Tibial artery (tissue), 4 donors: ENCODE results near the gene CCL13.
"Not testable (repeated sequence)": the region's sequence is repeated elsewhere in the genome, so short reads cannot be mapped to it uniquely, and the experiment has no call there.

Source experiments
- DNase-seq, 2 donors: peaks; one replicate each; pipeline ENCODE4 v3.0.0-alpha.2; 2019
- H3K27ac ChIP-seq, 2 donors: fragments of 200-600 bp; sonication (generic) in 1 of 2; 1 replicate in 1 of 2; 2 replicates in 1 of 2; pipeline ENCODE4 v1.5.1; 2018 to 2019; ENCODE audit warnings: mild to moderate bottlenecking in 1 of 2
- H3K27me3 ChIP-seq, 2 donors: fragments of 200-600 bp; sonication (generic) in 1 of 2; one replicate each; pipeline versions ENCODE4 v1.5.1 to v1.6.0; 2016 to 2019
- H3K36me3 ChIP-seq, 3 donors: fragments of 200-600 bp; sonication (generic) in 2 of 3; one replicate each; pipeline ENCODE4 v1.5.1; 2016 to 2019; ENCODE audit warnings: mild to moderate bottlenecking in 2 of 3
- H3K4me1 ChIP-seq, 4 donors: fragments of 200-600 bp; sonication (generic) in 2 of 4; 1 replicate in 3 of 4; 2 replicates in 1 of 4; pipeline ENCODE4 v1.5.1; 2016 to 2019
- H3K4me3 ChIP-seq, 2 donors: fragments of 200-600 bp; sonication (generic) in 1 of 2; 1 replicate in 1 of 2; 2 replicates in 1 of 2; pipeline ENCODE4 v1.5.1; 2018 to 2019; ENCODE audit warnings: mild to moderate bottlenecking in 2 of 2
- H3K9me3 ChIP-seq, 3 donors: fragments of 200-600 bp; sonication (generic) in 1 of 3; one replicate each; pipeline ENCODE4 v1.5.1; 2016 to 2019
- intact Hi-C: fragments of 100-400 bp; cut with DNase I; formaldehyde crosslinking; loops from one replicate; pipeline ENCODE4 v1.15.0; 2023; ENCODE audit warnings: low total_unique reads
- TF ChIP-seq, protein P1 (sequence below), 2 experiments: fragments of 200-600 bp in 1 of 2; fragments of 450-650 bp in 1 of 2; IDR thresholded peaks; one replicate each; pipeline ENCODE4 v1.5.1; 2017 to 2019; ENCODE audit warnings: antibody characterized with exemption in 2 of 2, mild to moderate bottlenecking in 1 of 2, moderate library complexity in 1 of 2

CCL13 gene

DNA sequence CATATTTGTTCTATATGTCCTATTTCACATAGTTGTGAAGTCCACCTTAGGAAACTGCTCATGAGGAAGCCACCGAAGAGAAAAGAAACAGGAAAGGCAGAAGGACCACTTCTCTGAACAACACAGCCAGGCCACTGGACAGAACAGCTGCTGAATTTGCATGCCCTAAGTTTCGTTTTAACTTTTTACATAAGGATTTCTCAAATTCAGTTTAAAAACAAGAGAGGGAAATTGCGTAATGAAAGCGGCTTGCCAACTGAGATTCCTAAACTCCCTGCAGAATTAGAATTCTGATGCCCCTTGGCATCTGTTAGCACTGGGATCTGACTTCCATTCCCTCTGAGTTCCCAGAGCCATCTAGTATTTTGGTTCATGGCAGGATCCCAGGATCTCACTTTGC, 42.0 kb upstream of the CCL13 start:
- Histone ChIP-seq H3K9me3 (no peaks in the 10 kb centered on the region), H3K27ac (peak overlapping the region; percentile 52 to 70), H3K27me3 (no peaks in the 10 kb centered on the region), H3K4me1 (peaks cover 0 to 32% (median 17%) of the 10 kb centered on the region in 4 donors), H3K36me3 (no peaks in the 10 kb centered on the region), H3K4me3 (peak overlapping the region in 1 of 2 donors; percentile 1)
- DNase-seq, result peak; percentile 52 to 76
- TF ChIP-seq, protein P1, sequence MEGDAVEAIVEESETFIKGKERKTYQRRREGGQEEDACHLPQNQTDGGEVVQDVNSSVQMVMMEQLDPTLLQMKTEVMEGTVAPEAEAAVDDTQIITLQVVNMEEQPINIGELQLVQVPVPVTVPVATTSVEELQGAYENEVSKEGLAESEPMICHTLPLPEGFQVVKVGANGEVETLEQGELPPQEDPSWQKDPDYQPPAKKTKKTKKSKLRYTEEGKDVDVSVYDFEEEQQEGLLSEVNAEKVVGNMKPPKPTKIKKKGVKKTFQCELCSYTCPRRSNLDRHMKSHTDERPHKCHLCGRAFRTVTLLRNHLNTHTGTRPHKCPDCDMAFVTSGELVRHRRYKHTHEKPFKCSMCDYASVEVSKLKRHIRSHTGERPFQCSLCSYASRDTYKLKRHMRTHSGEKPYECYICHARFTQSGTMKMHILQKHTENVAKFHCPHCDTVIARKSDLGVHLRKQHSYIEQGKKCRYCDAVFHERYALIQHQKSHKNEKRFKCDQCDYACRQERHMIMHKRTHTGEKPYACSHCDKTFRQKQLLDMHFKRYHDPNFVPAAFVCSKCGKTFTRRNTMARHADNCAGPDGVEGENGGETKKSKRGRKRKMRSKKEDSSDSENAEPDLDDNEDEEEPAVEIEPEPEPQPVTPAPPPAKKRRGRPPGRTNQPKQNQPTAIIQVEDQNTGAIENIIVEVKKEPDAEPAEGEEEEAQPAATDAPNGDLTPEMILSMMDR (IDR thresholded peaks at IDR 0.05), result no peak
- intact Hi-C loops, result no loop called here

DNA sequence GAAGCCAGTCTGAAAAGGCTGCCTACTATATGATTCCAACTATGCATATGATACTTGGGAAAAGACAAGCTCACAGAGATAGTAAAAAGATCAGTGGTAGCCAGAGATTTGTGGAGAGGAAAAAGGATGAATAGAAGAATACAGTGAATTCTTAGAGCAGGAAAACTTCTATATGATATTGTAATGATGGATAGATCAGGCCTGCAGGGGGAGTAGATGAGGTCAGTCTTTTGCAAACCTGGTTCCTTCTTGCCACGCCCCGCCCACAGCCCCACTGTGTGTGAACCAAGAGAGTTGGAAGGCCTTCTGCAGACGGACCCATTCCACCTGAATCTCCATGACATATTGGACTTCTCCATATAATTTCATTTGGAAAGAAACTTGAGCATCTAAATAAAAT, 37.8 kb upstream of the CCL13 start:
- H3K36me3 ChIP-seq, result no peaks in the 10 kb centered on the region
- TF ChIP-seq, protein P1 (IDR thresholded peaks at IDR 0.05), result no peak
- H3K4me1 ChIP-seq, result peaks cover 0 to 49% (median 25%) of the 10 kb centered on the region in 4 donors
- no peak overlapping the region for H3K4me3 ChIP-seq
- DNase-seq, result no peak
- H3K9me3 ChIP-seq, result no peaks in the 10 kb centered on the region
- no peaks in the 10 kb centered on the region for H3K27me3 ChIP-seq
- no peak overlapping the region for H3K27ac ChIP-seq
- intact Hi-C loops, result no loop called here

DNA sequence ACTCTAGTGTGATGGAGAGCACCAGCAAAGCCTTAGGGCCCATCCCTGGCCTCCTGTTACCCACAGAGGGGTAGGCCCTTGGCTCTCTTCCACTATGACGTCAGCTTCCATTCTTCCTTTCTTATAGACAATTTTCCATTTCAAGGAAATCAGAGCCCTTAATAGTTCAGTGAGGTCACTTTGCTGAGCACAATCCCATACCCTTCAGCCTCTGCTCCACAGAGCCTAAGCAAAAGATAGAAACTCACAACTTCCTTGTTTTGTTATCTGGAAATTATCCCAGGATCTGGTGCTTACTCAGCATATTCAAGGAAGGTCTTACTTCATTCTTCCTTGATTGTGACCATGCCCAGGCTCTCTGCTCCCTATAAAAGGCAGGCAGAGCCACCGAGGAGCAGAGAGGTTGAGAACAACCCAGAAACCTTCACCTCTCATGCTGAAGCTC, 37.2 kb upstream of the CCL13 start, which contains the start of gene CCL8:
Gene CCL8 (plus strand): TSS at position 397 of the 445 bp plus-strand sequence. CDS start 67 bp downstream, outside the sequence.
- intact Hi-C loops, result no loop called here
- TF ChIP-seq, protein P1 (IDR thresholded peaks at IDR 0.05), result no peak
- no peak within 1 kb of the TSS for H3K4me3 ChIP-seq
- H3K4me1 ChIP-seq, result peaks cover 0 to 43% (median 19%) of the 10 kb centered on the region in 4 donors
- H3K9me3 ChIP-seq, result no peaks in the 10 kb centered on the region
- no peaks in the 10 kb centered on the region for H3K27me3 ChIP-seq
- H3K36me3 ChIP-seq, result no peaks in the 10 kb centered on the region
- DNase-seq, result no peak
- H3K27ac ChIP-seq, result no peak within 1 kb of the TSS

DNA sequence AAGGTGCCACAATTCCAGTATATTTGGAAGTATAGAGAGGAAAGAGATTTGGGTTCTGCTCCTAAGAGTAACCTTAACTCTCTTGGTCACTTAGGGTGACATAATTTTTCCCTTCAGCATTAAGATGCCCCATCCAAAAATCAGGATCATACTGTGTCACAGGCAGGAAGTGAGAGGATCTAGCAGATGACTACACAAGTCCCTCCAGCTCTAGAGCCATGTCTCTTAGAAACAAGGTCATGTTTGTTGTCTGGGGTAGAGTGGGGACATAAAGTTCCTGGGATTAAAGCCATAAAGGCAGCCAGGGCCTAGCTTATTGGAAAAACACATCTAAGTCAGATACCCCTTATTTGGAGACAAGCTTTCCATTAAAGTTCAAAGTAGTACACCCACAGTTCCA, 34.3 kb upstream of the CCL13 start:
- intact Hi-C loops, result no loop called here
- Histone ChIP-seq H3K4me3 (no peak overlapping the region), H3K36me3 (no peaks in the 10 kb centered on the region), H3K27me3 (no peaks in the 10 kb centered on the region), H3K27ac (peak overlapping the region; percentile 72), H3K4me1 (peaks cover 0 to 27% (median 8%) of the 10 kb centered on the region in 4 donors), H3K9me3 (no peaks in the 10 kb centered on the region)
- DNase-seq, result peak in 1 of 2 donors; percentile 31
- TF ChIP-seq, protein P1 (IDR thresholded peaks at IDR 0.05), result no peak

DNA sequence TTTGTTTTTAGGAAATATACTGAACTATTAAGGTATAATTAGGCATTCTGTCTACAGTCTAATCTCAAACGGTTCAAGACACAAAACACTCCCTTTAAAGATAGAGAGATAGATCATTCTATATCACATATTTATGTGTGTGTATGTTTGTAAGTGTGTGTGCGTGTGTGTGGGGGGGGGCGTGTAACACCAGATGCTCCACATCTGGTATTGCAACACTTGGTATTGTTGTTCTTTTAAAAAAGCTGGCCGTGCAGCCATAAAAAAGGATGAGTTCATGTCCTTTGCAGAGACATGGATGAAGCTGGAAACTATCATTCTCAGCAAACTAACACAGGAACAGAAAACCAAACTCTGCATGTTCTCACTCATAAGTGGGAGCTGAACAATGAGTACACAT, 28.7 kb upstream of the CCL13 start:
- H3K9me3 ChIP-seq, H3K27me3 ChIP-seq, H3K36me3 ChIP-seq, H3K4me3 ChIP-seq, intact Hi-C loops, H3K27ac ChIP-seq, H3K4me1 ChIP-seq: not testable (repeated sequence)
- peak in 1 of 2 donors; percentile 33 for DNase-seq

DNA sequence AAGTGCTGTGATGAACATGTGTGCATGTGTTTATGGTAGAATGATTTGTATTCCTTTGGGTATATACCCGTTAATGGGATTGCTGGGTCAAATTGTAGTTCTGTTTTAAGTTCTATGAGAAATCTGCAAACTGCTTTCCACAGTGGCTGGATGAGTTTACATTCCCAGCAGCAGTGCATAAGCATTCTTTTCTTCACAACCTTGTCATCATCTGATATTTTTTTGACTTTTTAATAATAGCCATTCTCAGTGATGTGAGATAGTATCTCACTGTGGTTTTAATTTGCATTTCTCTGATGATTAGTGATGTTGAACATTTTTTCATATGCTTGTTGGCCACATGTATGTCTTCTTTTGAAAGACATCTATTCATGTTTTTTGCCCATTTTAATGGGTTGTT, 18.6 kb upstream of the CCL13 start:
- H3K9me3 ChIP-seq, result no peaks in the 10 kb centered on the region
- no peaks in the 10 kb centered on the region for H3K36me3 ChIP-seq
- no peak overlapping the region for H3K4me3 ChIP-seq
- intact Hi-C loops, result no loop called here
- no peak for DNase-seq
- H3K27ac ChIP-seq, result no peak overlapping the region
- no peaks in the 10 kb centered on the region for H3K4me1 ChIP-seq
- H3K27me3 ChIP-seq, result no peaks in the 10 kb centered on the region
- TF ChIP-seq, protein P1 (IDR thresholded peaks at IDR 0.05), result no peak
